A549 (cell line): ENCODE results near the gene TRUB2.

Experiments
- BHLHE40 ChIP-seq: IDR thresholded peaks from 2 replicates; pipeline ENCODE4 v1.6.1; 2012; ENCODE audit warnings: low read depth, low read length, inconsistent platforms
- MAZ ChIP-seq: fragments of 150-350 bp; IDR thresholded peaks from 2 replicates; pipeline ENCODE4 v1.6.1; 2014; ENCODE audit warnings: antibody characterized with exemption, low read depth, low read length, borderline replicate concordance
- SREBF2 ChIP-seq: fragments of 450-650 bp; IDR thresholded peaks from 2 replicates; pipeline ENCODE4 v1.6.1; 2014; ENCODE audit warnings: mild to moderate bottlenecking, moderate library complexity

DNA sequence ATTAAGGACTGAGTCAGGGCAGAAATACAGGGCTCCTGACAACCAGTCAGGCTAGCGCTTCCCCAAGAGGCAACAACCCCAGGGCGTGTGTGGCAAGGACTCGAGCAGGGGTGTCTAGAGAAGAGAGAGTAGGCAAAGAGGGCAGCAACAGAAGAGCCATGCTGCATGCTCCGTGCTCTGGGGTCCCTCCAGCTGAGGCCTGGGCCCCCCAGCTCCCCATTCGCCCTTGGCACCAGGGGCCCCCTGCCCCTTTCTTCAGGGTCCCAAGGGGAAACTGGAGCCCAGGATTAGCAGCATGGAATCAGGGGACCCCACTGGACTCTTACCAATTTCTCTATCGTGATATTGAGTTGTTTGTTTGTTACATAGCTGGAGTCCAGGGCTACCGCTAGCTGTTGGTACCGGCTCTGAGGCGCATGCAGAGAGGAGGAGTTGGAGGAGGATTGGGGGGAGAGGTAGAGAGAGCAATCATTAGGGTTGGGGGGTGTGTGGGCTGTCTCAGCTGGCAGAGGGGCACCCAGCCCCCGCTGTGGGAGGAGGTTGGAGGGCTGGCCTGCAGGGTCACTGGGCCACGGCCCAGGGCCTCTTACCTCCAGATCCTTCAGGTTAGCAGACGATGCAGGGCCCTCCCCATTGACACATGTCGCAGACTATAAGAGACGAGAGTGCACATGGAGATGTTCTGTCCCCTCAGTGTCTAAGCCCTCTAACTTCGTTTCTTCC, 55.2 kb downstream of the TRUB2 start:
- TF ChIP-seq BHLHE40 (no peak), MAZ (no peak), SREBF2 (no peak)
